Mucosa of descending colon (tissue), 3 donors: Measurements from ENCODE around the gene TAF4. TPM values are rescaled to one million over a fixed set of nuclear protein-coding genes. Genes with fewer than 3 reads are reported as not detected.

Source experiments
- ATAC-seq: fragments of 200-7000 bp; cut with Tn5 transposase; one replicate; pipeline ENCODE4 v1.9.1; 2020; ENCODE audit warnings: mild to moderate bottlenecking, moderate library complexity
- DNase-seq, 3 donors: peaks; one replicate each; pipeline ENCODE4 v3.0.0-alpha.2; 2020
- H3K36me3 ChIP-seq: fragments of 200-600 bp; one replicate; pipeline ENCODE4 v1.8.0; 2021; ENCODE audit warnings: low read depth, mild to moderate bottlenecking
- H3K4me1 ChIP-seq: fragments of 200-600 bp; one replicate; pipeline ENCODE4 v1.8.0; 2021; ENCODE audit warnings: low read depth, mild to moderate bottlenecking
- H3K4me3 ChIP-seq: fragments of 200-600 bp; one replicate; pipeline ENCODE4 v1.8.0; 2021; ENCODE audit warnings: mild to moderate bottlenecking
- H3K9me3 ChIP-seq: fragments of 200-600 bp; one replicate; pipeline ENCODE4 v1.8.0; 2021; ENCODE audit warnings: mild to moderate bottlenecking
- CTCF ChIP-seq: fragments of 200-600 bp; IDR thresholded peaks from one replicate; pipeline ENCODE4 v1.8.0; 2022; ENCODE audit warnings: antibody characterized with exemption, mild to moderate bottlenecking
- intact Hi-C, 2 donors: fragments of 100-400 bp; cut with DNase I in 1 of 2; cut with micrococcal nuclease in 1 of 2; formaldehyde crosslinking; loops; one replicate each; pipeline versions ENCODE4 v1.11.0 to v1.11.1; 2022; cut with DNase I, micrococcal nuclease
- total RNA-seq, 3 donors: library from RNA; stranded (reverse); fragmentation: NEBNext Ultra II Directional in 2 of 3; extraction: Animal tissue kit (Norgen Biotek cat#: 25700) in 2 of 3; gene quantifications; one replicate each; pipeline versions ENCODE4 v1.2.1 to v1.2.4, GENCODE V29; 2021 to 2023
- donor health status: DM: no; HTN: no; CAD: no; lungs with moderate emphysema.
- donor health status: DM: no; HTN: no; CAD: no.
- donor health status: DM: no; HTN: yes; CAD: no.

The TAF4 gene
- total RNA-seq, 3 donors from 2014 or later: 23.8 to 28.3 (median 27.5) TPM

- no peak for TF ChIP-seq CTCF
- ATAC-seq: no peak
- Histone ChIP-seq H3K36me3 (no peaks in the 10 kb centered on the region), H3K4me3 (no peak overlapping the region), H3K4me1 (no peaks in the 10 kb centered on the region), H3K9me3 (no peaks in the 10 kb centered on the region)
- DNase-seq: no peak
- intact Hi-C loops: no loop called here
Observed at GRCh38 chr20:61978491-61978890, 87.2 kb downstream of the TAF4 start.

GRCh38 chr20:61977419-61977786, 88.3 kb downstream of the TAF4 start:
- ATAC-seq (no peak), DNase-seq (no peak)
- no peaks in the 10 kb centered on the region for H3K9me3 ChIP-seq
- H3K4me3 ChIP-seq: no peak overlapping the region
- no peaks in the 10 kb centered on the region for H3K36me3 ChIP-seq
- TF ChIP-seq CTCF: no peak
- H3K4me1 ChIP-seq: no peaks in the 10 kb centered on the region
- intact Hi-C loops: no loop called here

GRCh38 chr20:61976644-61977418, 88.8 kb downstream of the TAF4 start:
- no peak for ATAC-seq
- TF ChIP-seq CTCF: no peak
- Histone ChIP-seq H3K4me3 (no peak overlapping the region), H3K4me1 (no peaks in the 10 kb centered on the region), H3K36me3 (no peaks in the 10 kb centered on the region), H3K9me3 (no peaks in the 10 kb centered on the region)
- intact Hi-C loops: no loop called here
- DNase-seq: no peak

GRCh38 chr20:61976263-61976643, 89.4 kb downstream of the TAF4 start:
- no peak overlapping the region for H3K4me3 ChIP-seq
- no peaks in the 10 kb centered on the region for H3K9me3 ChIP-seq
- no peak for TF ChIP-seq CTCF
- intact Hi-C loops: no loop called here
- no peaks in the 10 kb centered on the region for H3K36me3 ChIP-seq
- H3K4me1 ChIP-seq: no peaks in the 10 kb centered on the region
- ATAC-seq (no peak), DNase-seq (no peak)

- intact Hi-C loops: no loop called here
- H3K4me1 ChIP-seq: no peaks in the 10 kb centered on the region
- H3K36me3 ChIP-seq: no peaks in the 10 kb centered on the region
- no peak for DNase-seq
- H3K4me3 ChIP-seq: no peak overlapping the region
- TF ChIP-seq CTCF: no peak
- ATAC-seq: no peak
- H3K9me3 ChIP-seq: no peaks in the 10 kb centered on the region
Observed at GRCh38 chr20:61975407-61976129, 90.1 kb downstream of the TAF4 start.
